ENCODE measurements around the gene STYXL1.

STYXL1 gene

DNA sequence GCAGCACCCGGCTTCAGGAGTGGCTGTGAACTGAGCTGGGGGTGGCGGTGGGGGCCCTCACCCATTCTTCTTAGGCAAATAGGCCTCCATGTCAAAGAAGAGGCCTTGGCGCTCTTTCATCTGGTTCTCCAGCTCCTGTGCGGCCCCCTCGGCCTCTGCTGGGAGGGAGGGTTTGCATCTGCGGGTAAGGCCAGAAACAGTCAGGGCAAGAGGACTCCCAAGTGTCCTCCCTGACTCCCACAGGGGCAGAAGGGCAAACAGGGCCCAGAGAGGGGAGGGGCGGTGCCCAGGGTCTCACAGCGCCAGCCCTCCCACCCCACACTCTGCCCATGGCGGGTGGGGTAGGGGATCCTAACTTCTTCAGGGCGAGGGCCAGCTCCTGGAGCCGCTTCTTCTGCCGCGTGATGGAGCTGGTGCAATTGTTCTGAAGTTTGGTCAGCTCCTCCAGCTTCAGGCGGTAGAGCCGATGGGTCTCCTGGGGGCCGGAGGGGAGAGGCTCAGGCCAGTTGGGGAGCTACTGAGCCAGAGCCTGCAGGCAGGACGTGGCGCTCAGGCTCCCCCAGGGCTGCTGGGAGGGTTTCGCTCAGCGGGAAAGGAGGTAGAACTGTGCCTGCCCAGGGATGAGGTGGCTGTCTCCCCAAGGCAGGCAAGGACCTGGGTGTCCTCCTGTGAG is 55.6 kb downstream of the STYXL1 start:
- no peak overlapping the region for H3K4me3 ChIP-seq (ENCODE audit: low read depth, low read length)
- TF ChIP-seq, protein P1, sequence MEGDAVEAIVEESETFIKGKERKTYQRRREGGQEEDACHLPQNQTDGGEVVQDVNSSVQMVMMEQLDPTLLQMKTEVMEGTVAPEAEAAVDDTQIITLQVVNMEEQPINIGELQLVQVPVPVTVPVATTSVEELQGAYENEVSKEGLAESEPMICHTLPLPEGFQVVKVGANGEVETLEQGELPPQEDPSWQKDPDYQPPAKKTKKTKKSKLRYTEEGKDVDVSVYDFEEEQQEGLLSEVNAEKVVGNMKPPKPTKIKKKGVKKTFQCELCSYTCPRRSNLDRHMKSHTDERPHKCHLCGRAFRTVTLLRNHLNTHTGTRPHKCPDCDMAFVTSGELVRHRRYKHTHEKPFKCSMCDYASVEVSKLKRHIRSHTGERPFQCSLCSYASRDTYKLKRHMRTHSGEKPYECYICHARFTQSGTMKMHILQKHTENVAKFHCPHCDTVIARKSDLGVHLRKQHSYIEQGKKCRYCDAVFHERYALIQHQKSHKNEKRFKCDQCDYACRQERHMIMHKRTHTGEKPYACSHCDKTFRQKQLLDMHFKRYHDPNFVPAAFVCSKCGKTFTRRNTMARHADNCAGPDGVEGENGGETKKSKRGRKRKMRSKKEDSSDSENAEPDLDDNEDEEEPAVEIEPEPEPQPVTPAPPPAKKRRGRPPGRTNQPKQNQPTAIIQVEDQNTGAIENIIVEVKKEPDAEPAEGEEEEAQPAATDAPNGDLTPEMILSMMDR (IDR thresholded peaks at IDR 0.05; ENCODE audit: insufficient read depth, low read depth, low read length, missing control alignments): no peak
- no peak for DNase-seq (ENCODE audit: low read depth)

DNA sequence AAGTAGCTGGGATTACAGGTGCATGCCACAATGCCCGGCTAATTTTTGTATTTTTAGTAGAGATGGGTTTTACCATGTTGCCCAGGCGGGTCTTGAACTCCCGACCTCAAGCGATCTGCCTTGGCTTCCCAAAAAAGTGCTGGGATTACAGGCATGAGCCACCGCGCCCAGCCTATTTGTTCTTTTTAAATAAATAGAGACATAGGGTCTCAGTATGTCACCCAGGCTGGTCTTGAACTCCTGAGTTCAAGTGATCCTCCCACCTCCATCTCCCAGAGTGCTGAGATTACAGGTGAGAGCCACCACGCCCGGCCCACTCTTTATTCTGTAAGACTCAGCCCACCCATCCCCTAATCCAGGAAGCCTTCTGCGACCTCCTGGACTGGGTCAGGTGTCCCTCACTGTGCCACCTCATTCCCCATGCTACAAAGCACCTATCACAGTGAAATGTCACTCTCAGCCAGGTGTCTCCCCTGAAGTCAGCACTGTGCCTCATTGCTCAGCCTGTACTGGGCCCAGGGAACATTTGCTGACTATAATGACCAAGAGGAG is 56.2 kb downstream of the STYXL1 start:
- no peak for DNase-seq (ENCODE audit: low read depth)
- TF ChIP-seq, protein P1 (IDR thresholded peaks at IDR 0.05; ENCODE audit: insufficient read depth, low read depth, low read length, missing control alignments): no peak
- no peak overlapping the region for H3K4me3 ChIP-seq (ENCODE audit: low read depth, low read length)

DNA sequence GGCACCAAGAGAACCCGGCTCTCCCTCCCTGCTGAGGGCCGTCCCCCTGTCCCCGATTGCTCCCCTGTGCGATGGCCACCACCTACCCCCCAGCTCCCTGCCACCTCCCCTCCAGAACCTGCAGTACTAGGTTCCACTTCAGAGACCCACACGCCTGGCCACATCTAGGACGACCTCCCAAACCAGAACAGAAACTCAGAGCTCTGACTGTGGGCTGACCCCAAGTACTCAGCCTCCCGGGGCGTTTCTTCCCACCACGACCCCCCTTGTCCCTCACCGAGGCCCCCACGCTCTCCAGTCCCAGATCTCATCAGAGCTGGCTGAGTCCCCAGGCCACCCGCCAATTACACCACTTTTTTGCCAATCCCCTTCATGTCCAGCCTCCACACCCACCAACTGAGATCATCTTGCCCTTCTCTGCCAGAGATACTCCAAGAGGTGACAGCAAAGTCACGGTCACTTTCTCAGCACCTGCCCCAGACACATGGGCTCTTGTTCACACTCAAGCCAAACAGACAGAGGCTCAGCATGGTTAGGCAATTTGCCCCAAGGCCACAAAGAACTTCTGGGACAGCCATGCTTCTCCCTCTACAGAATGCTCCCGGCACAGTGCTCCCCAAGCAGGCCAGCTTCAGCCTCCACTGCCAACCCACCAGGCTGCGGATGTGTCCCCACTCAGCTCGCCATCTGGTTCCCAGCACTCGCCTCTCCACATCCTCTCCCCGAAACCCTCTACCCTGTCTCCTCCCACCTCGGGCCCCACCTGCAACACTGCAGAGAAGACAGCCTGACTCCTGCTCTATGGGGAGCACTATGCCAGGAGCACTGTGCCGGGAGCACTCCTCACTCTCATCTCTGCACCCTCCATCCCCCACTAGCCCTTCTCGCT is 58.1 kb downstream of the STYXL1 start:
- no peak for DNase-seq (ENCODE audit: low read depth)

DNA sequence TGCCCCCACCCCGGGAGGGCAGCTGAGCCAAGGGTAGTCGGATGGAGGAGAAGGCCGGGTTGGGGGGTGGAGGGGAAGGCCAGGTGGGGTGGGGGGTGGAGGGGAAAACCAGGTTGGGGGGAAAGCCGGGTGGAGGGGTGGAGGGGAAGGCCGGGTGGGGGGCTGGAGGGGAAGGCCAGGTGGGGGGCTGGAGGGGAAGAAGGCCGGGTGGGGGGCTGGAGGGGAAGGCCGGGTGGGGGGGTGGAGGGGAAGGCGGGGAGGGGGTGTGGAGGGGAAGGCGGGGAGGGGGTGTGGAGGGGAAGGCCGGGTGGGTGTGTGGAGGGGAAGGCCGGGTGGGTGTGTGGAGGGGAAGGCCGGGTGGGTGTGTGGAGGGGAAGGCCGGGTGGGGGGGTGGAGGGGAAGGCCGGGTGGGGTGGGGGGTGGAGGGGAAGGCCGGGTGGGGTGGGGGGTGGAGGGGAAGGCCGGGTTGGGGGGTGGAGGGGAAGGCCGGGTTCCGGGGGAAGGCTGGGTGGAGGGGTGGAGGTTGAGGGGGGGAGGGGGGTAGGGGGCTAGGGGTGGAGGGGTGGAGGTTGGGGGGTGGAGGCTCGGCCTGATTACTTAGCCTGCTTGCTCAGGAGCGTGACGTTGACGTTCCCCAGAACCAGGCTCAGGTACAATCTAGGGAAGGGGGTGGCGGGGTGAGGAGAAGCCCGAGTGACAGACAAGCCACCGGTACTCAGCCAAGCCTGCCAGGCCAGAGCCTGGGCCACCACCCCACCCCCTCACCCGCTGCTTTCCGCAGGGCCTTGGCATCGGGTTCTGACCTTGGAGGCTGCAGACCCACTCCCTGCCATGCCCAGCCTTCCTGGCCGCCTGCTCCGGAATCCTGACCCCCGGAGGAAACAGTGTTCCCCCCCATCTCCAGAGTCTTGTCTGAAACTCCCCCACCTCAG is 59.0 kb downstream of the STYXL1 start:
- TF ChIP-seq, protein P1 (IDR thresholded peaks at IDR 0.05; ENCODE audit: insufficient read depth, low read depth, low read length, missing control alignments): no peak
- DNase-seq (ENCODE audit: low read depth): no peak
- H3K4me3 ChIP-seq (ENCODE audit: low read depth, low read length): no peak overlapping the region

More for the DNA sequence above, 58.1 kb downstream of the STYXL1 start:
- no peak overlapping the region for H3K4me3 ChIP-seq (ENCODE audit: low read depth, low read length)
- TF ChIP-seq, protein P1 (IDR thresholded peaks at IDR 0.05; ENCODE audit: insufficient read depth, low read depth, low read length, missing control alignments): no peak

DNA sequence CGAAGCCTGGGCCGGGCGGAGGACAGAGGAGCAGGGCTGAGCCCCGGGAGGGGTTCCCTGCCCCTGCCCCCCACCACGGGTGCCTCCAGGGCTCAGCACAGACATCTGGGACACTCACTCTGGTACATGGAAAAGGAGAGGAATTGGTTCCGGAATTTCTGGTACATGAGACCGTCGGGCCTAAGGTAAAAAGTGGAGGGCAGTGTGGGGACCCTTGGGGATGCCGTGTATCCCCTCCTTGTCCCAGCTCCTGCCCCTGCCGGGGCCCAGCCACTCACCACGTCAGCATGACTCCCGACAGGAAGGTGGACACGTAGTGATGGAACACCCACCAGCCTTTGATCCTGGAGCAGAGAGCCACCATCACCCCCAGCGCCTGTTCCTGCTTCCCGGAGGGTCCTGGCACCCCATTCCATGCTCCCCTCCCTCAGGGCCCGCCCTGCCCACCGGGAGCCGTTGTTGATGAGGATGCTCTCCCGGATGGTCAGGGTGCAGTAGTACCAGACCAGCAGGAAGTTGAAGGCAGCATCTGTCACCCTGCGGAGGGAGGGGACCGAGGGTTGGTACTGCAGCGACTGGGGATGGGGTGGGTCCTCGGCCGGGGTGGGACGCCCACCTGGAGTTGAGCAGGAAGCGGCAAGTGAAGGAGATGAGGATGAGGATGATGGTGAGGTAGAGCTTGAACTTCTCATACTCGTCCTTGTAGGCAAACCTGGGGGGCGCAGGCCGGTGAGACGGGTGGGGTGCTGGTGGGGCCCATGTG is 59.8 kb downstream of the STYXL1 start:
- no peak for DNase-seq (ENCODE audit: low read depth)
- TF ChIP-seq, protein P1 (IDR thresholded peaks at IDR 0.05; ENCODE audit: insufficient read depth, low read depth, low read length, missing control alignments): no peak
- no peak overlapping the region for H3K4me3 ChIP-seq (ENCODE audit: low read depth, low read length)
